ENCODE measurements around the gene FMO5. TPM values are rescaled to one million over a fixed set of nuclear protein-coding genes. Genes with fewer than 3 reads are reported as not detected.
"Not testable (repeated sequence)": the region's sequence is repeated elsewhere in the genome, so short reads cannot be mapped to it uniquely, and the experiment has no call there.

The FMO5 gene
- total and polyA plus RNA-seq, 10 donors: 2.8 to 13.4 (median 5.1) TPM

DNA sequence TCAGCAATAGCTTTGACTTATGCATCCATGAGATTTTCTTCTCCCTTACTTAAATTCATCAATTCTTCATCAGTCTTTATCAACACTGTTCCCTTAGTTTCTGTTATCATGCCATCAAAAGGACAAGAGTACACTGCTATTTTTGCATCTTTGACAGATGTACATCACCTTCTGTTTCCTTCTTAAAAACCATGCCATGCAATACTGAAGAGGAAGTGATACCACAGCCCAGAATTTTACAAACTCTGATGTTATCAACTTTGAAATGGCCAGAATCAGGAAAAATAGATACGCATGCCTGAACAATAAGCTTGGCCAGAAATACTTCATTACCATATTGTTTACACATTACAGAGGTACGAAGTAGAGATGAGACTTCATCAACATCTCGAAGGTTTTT lies 21.1 kb downstream of the FMO5 start:
- 50 to 70% (median 52%) methylated on average over 3 of the region's 3 CpGs for WGBS, 5 donors

DNA sequence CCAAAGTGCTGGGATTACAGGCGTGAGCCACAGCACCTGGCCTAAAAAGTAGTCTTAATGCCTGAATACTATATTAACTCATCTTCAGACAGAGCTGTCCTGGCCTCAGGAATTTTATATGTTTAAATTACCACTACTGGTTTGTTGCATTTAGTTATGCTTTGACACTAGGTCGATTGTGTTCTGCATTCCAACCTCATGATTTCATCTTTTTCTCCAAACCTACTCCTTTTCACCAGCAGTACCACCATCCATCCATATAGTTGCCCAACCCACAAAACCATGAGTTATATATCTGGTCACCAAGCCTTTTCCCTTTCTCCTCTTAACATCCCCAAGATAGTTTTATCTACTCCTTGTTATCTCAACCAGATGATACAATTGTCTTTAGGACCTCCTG lies 22.6 kb downstream of the FMO5 start:
- Histone ChIP-seq H3K9me3 (no peaks in the 10 kb centered on the region), H3K4me3 (no peak overlapping the region), H3K4me1 (peaks cover 0 to 20% (median 7%) of the 10 kb centered on the region in 6 donors), H3K27ac (no peak overlapping the region), H3K36me3 (peaks cover 0 to 10% (median 0%) of the 10 kb centered on the region in 6 donors), H3K27me3 (replicated peaks in 1 of 7) (no peaks in the 10 kb centered on the region)
- TF ChIP-seq, protein P1, sequence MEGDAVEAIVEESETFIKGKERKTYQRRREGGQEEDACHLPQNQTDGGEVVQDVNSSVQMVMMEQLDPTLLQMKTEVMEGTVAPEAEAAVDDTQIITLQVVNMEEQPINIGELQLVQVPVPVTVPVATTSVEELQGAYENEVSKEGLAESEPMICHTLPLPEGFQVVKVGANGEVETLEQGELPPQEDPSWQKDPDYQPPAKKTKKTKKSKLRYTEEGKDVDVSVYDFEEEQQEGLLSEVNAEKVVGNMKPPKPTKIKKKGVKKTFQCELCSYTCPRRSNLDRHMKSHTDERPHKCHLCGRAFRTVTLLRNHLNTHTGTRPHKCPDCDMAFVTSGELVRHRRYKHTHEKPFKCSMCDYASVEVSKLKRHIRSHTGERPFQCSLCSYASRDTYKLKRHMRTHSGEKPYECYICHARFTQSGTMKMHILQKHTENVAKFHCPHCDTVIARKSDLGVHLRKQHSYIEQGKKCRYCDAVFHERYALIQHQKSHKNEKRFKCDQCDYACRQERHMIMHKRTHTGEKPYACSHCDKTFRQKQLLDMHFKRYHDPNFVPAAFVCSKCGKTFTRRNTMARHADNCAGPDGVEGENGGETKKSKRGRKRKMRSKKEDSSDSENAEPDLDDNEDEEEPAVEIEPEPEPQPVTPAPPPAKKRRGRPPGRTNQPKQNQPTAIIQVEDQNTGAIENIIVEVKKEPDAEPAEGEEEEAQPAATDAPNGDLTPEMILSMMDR (IDR thresholded peaks at IDR 0.05 in 8 of 11, conservative IDR thresholded peaks at IDR 0.05 in 3 of 11): no peak
- TF ChIP-seq POLR2AphosphoS5 (IDR thresholded peaks at IDR 0.05) (no peak), POLR2A (IDR thresholded peaks at IDR 0.05) (no peak)
- DNase-seq: no peak
- WGBS, 5 donors: 77 to 84% (median 81%) methylated on average over 2 of the region's 2 CpGs
- intact Hi-C loops (cut with DNase I; ENCODE audit: low total_unique reads): no loop called here

More for the DNA sequence above, 21.1 kb downstream of the FMO5 start:
- peak overlapping the region in 3 of 8 donors; percentile 23 to 72 (median 64) for H3K27ac ChIP-seq
- DNase-seq: no peak
- H3K4me1 ChIP-seq: peaks cover 0 to 20% (median 7%) of the 10 kb centered on the region in 6 donors
- no peaks in the 10 kb centered on the region for H3K27me3 ChIP-seq (replicated peaks in 1 of 7)
- peak overlapping the region in 1 of 8 donors; percentile 7 for H3K4me3 ChIP-seq
- H3K36me3 ChIP-seq: peaks cover 0 to 16% (median 0%) of the 10 kb centered on the region in 6 donors
- H3K9me3 ChIP-seq: no peaks in the 10 kb centered on the region
- intact Hi-C loops (cut with DNase I; ENCODE audit: low total_unique reads): no loop called here
- no peak for TF ChIP-seq POLR2A (IDR thresholded peaks at IDR 0.05)
- TF ChIP-seq, protein P1 (IDR thresholded peaks at IDR 0.05 in 8 of 11, conservative IDR thresholded peaks at IDR 0.05 in 3 of 11): no peak
- no peak for TF ChIP-seq POLR2AphosphoS5 (IDR thresholded peaks at IDR 0.05)

DNA sequence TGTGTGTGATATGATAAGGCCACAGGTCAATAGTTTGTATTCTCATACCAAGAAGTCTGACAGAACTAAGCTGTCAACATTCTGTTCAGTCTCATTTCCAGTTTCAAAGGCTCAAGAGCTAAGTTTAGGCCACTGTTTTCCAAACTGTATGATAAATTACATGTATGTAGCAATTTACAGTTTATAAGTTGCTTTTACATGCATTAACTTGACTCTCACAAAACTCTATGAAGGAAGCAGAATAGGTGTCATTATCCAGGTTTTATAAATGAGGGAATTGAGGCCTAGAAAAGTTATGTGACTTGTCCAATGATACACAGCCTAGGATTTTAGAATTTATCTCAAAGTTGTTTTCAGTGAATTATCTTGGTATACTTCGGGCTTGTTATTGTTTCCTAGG lies 23.4 kb downstream of the FMO5 start:
- Histone ChIP-seq H3K9me3 (no peaks in the 10 kb centered on the region), H3K4me3 (no peak overlapping the region), H3K27me3 (replicated peaks in 1 of 7) (no peaks in the 10 kb centered on the region), H3K36me3 (peaks cover 0 to 10% (median 0%) of the 10 kb centered on the region in 6 donors), H3K4me1 (peaks cover 0 to 20% (median 7%) of the 10 kb centered on the region in 6 donors), H3K27ac (no peak overlapping the region)
- TF ChIP-seq POLR2AphosphoS5 (IDR thresholded peaks at IDR 0.05) (no peak), POLR2A (IDR thresholded peaks at IDR 0.05) (no peak)
- TF ChIP-seq, protein P1 (IDR thresholded peaks at IDR 0.05 in 8 of 11, conservative IDR thresholded peaks at IDR 0.05 in 3 of 11): no peak
- 94 to 100% (median 96%) methylated on average over 1 of the region's 1 CpG for WGBS, 5 donors
- DNase-seq: no peak
- intact Hi-C loops (cut with DNase I; ENCODE audit: low total_unique reads): no loop called here

DNA sequence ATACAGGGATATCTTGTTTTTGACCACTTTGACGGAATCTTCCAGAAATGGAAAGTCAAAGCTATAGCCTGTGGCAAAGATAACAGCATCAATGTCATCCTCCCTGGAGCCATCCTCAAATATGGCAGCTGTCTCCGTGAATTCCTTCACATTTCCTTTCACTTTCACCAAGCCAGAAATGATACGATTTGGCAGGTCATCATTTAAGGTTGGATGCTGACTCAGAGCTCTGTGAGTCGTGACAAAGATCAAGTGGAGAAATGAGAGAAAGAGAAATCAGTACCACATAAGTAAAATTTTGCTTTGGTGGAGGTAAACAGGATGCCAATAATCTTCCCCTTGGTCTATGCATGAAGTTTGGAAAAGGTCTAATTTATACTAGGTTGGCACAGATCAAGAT lies 23.9 kb downstream of the FMO5 start:
- H3K9me3 ChIP-seq: no peaks in the 10 kb centered on the region
- intact Hi-C loops (cut with DNase I; ENCODE audit: low total_unique reads): no loop called here
- TF ChIP-seq POLR2A (IDR thresholded peaks at IDR 0.05) (no peak), POLR2AphosphoS5 (IDR thresholded peaks at IDR 0.05) (no peak)
- TF ChIP-seq, protein P1 (IDR thresholded peaks at IDR 0.05 in 8 of 11, conservative IDR thresholded peaks at IDR 0.05 in 3 of 11): no peak
- H3K27me3 ChIP-seq (replicated peaks in 1 of 7): no peaks in the 10 kb centered on the region
- WGBS, 5 donors: 77 to 88% (median 79%) methylated on average over 4 of the region's 4 CpGs
- no peak for DNase-seq
- H3K4me1 ChIP-seq: peaks cover 0 to 20% (median 7%) of the 10 kb centered on the region in 6 donors
- H3K4me3 ChIP-seq: no peak overlapping the region
- no peak overlapping the region for H3K27ac ChIP-seq
- peaks cover 0 to 10% (median 0%) of the 10 kb centered on the region in 6 donors for H3K36me3 ChIP-seq

DNA sequence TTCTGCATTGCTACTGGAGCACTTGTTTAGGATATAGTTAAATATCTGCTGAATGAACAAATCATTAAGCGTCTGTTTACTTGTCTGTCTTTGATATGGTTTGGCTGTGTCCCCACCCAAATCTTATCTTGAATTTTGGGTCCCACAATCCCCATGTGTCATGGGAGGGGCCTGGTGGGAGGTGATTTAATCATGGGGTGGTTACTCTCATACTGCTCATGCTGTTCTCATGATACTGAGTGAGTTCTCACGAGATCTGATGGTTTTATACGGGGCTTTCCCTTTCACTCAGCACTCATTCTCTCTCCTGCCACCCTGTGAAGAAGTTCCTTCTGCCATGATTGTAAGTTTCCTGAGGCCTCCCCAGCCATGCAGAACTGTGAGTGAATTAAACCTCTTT lies 27.8 kb downstream of the FMO5 start:
- H3K36me3 ChIP-seq; H3K27me3 ChIP-seq (replicated peaks in 1 of 7); DNase-seq; H3K4me3 ChIP-seq; H3K4me1 ChIP-seq; intact Hi-C loops (cut with DNase I; ENCODE audit: low total_unique reads); H3K9me3 ChIP-seq; H3K27ac ChIP-seq: not testable (repeated sequence)
- WGBS, 5 donors: 64 to 93% (median 86%) methylated on average over 3 of the region's 3 CpGs

All from spleen (tissue), 11 donors.